Muscle of arm (tissue), 12 donors: ENCODE results near the gene OSBPL6. TPM values are rescaled to one million over a fixed set of nuclear protein-coding genes. Genes with fewer than 3 reads are reported as not detected.
"Not testable (repeated sequence)": the region's sequence is repeated elsewhere in the genome, so short reads cannot be mapped to it uniquely, and the experiment has no call there.

Source experiments
- DNase-seq: peaks from one replicate; pipeline ENCODE4 v3.0.0-alpha.2; 2013
- polyA plus RNA-seq, 12 donors: library from polyadenylated mRNA; unstranded; fragments of 120-200 nt; gene quantifications; one replicate each; pipeline ENCODE4 v1.2.1, GENCODE V29; 2013; ENCODE audit not compliant: insufficient read length in 12 of 12

The OSBPL6 gene
- polyA plus RNA-seq, 12 donors, result 2.2 to 9.8 (median 7.6) TPM; not detected in 1

DNA sequence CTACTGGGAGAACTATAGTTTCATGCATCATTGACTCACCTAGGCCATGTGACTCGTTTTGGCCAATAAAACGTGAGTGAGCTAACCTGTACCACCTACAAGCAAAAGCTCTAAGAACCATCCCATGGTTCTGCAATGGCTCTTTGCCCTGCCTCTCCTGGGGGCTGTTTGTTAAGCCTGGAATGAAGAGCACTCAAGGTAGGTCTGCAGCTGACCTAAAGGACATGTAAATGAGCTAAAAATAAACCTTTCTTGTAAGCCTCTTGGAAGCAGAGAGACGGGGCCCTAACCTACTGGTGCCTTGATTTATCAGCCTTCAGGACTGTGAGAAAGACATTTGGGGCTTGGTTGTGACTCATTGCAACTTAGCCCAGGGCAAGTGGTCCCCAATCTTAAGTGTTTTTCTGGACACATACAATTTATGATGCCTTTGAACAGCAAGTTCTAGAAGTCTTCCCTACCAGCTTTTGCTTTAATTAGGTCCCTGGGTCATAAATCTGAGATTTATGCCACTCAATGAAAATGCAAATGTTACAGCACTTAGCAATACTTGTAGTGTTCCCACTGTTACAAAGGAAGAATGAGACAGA, 107.4 kb downstream of the OSBPL6 start:
- no peak for DNase-seq

DNA sequence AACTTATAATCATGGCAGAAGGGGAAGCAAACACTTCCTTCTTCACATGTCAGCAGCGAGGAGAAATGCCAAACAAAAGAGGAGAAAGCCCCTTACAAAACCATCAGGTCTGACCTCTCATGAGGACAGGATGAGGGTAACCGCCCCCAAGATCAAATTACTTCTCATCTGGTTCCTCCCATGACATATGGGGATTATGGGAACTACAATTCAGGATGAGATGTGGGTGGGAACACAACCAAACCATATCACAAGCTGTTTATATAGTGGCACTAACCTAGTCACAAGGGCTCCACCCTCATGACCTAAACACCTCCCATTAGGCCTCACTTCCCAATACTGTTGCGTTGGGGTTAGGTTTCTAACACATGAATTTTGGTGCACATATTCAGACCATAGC, 110.0 kb downstream of the OSBPL6 start:
- no peak for DNase-seq

DNA sequence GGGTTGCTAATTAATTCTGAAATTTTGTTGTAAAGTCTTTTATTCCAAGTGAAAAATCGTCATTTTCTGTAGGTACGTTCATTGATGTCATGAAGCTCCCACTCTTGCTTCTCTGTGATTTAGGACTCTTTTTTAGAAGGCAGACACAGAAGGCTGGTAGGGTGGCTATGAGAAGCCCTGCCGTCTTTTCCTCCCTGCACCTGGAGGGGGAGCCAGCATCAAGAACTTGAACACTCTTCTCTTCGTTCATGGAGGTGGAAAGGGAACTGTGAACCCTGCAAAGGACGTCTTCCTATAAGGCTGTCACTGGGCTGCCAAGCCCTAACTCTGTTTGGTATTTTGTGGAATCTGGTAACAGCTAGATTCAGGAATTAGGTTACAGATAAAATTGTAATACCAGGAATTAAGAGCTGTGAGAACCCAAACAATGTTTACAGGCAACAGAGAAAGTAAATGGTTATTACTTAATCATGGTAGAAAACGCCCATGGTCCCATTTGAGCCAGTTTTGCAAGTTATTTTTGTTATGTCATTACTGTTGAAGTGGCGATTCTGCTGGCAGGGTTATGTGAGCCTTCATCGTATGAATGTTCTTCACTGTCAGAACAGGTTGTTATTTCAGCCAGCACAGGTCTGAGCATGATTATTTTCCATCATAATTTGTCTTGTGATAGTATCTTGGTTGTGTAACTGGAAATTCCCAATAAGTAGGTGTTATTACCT, 112.2 kb downstream of the OSBPL6 start:
- DNase-seq, result peak; percentile 8

DNA sequence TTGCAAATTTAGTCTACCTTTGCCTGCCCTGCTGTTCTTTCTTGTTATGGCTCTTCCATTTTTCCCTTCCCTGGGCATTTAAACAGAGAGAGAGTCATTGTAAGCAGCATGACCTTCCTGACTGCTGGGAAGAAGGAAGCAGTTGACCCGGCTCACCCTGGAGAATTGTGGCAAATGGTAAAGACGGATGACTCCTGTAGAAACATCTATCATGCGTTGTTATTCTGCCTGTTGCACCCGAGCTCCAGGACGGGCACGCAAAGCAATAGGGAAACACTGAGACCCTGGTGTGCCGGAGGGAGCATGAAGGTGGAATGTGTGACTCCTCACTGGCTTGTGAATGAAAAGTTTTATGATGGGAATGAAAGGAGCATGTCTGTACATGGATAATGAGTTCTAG, 113.3 kb downstream of the OSBPL6 start:
- DNase-seq, result no peak

DNA sequence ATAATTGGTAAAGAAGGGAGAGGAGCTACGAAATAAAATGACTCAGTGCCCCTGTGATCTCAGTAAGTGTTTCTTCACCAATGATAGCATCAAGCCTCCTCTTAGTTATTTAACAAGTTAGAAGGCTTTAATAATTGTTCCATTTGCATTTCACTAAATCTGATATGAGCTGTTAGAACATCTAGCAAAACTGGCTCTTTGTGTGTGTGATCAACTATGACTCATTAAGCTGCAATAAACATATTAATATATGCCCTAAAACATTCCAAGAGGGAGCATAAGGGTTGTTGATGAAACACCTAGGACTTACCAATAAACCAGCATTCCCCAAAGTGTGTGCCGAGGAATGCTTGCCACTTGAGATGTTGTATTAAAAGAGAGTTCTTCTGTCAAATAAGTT, 115.2 kb downstream of the OSBPL6 start:
- DNase-seq, result no peak

DNA sequence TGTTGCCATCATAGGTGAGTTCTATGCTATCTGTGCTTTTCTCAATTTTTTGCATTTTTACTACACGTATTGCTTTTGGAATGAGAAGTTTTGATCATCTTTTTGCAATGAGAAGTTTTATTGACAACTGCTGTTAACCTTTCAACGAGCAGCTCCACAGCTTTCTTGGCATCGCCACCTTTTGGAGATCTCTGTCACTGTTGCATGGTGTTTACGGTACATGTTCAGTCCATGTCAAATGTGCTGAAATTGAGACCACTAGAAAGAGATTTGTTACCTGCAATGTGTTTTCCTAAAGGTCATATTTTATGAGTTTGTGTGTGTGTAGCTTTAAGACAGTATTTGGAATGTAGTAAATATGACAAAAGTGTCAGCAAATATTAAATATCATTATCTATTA, 120.8 kb downstream of the OSBPL6 start:
- no peak for DNase-seq

DNA sequence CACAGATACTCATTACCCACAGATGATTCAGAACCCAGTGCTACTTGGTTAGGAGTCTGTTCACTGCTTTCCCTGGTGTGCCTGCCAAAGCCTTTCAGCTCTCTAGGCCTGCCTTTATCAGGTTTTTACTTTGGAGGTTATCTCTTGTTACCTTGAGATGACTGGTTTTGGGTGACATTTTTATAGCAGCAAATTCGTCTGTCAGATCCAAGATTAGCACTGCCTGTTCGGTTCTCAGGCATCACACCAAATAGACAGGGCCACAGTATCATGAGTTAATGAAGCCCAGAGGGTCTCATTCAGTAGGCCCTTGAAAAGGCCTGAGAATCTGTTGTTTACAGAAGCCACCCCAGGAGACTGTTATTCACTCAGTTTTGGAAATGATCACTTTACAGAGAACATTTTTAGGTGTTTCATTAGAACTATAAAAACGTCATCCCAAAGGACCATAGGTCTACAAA, 121.2 kb downstream of the OSBPL6 start:
- DNase-seq, result no peak

DNA sequence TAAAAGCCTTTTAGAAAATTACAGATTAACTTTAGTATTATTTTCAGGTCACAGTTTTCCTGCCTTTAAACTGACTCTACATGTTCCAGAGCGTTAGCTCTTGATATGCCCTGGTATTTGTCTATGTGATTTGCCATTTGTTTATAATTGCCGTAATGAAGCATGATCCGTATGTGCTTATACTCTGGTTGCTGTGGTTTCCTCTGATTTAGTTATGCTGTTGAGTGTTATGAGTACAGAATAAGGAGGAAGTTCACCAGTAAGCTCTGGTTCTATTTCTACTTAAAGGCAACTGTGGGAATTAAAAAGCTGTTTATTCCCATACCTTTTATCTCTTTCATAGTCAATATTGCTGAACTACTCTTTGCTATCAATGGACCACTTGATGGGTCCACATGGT, 123.5 kb downstream of the OSBPL6 start:
- no peak for DNase-seq

DNA sequence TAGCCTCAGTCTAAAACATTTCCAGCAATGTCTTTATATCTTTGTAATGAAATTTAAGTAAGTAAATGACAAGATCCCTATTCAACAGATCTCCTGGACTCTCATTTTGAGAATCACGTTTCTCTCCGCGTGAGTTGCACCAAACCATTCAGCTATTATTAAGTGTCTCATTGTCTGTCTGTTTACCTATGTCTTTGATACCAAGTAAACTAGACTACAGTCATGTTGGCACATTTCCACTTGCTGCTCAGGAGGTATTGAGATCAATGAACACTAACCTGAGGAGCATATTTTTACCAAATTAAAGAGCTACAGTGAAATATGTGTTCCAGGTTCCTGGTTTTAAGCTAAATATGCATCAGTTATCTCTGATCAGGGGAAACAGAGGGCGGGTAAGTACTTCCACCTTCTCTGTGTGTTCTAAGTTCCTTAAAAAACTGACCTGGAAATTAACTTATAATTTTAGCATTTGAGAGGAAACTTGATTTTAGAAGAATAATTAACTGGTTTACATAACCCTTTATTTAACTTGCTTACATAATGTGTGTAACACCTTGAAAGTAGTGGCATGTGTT, 125.8 kb downstream of the OSBPL6 start:
- DNase-seq, result no peak

DNA sequence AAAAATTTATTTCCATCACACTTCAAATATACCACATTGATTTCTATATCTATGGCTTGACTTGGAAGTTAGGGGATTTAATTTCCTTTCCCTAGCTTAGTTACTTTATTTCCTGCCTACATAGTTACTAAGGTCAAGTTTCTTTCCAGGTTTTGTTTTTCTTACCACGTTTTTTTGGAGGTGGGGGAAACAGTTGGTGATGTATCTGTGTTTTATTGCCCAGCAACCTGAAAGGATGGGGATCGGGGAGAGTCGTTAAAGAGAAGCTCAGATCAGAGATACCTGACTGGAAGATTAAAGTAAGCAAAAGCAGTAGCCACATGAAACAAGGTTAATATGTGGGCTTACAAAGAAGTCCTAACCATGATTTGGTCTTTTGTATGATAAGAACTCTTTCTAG, 127.8 kb downstream of the OSBPL6 start:
- DNase-seq, result no peak

DNA sequence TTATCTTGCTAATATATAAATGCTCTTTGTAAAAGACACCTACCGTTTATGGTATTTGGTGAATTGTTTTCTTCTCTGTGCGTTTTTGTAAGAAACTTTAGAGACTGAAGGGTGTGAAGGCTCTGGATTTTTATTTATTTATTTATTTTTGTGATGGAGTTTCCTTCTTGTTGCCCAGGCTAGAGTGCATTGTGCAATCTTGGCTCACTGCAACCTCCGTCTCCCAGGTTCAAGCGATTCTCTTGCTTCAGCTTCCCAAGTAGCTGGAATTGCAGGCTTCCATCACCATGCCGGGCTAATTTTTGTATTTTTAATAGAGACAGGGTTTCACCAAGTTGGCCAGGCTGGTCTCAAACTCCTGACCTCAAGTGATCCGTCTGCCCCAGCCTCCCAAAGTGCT, 129.0 kb downstream of the OSBPL6 start:
- not testable (repeated sequence) for DNase-seq

DNA sequence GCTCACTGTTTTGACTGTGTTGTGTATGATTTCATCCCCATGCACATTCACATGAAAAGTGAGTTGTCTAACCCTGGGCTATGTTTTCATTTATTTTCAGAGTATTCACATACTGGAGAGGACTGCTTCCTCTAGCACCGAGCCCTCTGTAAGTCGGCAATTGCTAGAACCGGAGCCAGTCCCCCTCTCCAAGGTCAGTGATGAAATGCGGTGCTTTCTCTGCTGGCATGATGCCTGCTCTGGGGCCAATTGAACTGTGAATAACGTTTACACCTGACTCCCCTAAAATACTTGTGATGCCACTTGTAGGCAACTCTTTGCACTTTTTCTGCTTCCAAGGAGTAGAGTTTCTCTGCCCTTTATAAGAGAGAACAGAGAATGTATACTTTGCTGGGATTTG, 129.8 kb downstream of the OSBPL6 start:
- DNase-seq, result no peak

DNA sequence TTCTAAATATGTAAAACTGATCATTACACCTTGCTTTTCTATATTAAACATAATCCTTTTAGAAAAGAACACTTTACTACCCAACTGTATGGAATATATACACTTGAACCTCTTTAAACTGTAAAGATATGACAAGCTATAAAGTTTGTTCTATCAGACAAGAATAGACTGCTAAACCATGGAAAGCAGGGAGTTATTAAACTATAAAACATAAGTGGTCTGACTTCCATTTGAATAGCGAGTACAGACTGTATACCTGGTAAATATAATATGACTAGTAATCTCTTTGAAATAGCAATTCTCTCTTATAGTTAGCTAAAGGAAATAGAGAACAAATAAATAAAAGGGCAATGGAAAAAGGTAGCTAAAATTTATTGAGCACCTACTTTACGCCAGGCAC, 131.0 kb downstream of the OSBPL6 start:
- no peak for DNase-seq

DNA sequence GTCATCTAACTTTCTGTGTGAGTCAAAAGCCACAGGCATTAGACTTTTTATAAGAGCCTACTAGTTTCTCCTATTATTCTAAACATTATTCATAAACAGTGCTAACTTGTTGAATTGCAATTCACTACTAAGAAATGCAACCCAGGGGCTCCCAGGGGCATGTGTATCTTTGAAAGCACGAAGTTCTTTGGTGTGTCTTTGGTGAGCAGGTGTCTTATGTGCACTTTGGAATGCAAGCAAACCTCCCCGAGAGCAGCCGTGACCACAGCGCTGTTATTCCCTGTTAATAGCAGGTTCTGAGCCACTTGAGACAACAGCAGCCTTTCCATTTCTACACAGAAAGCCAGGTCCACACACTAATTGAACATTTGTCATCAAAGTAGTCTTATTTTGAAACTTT, 133.2 kb downstream of the OSBPL6 start:
- no peak for DNase-seq

DNA sequence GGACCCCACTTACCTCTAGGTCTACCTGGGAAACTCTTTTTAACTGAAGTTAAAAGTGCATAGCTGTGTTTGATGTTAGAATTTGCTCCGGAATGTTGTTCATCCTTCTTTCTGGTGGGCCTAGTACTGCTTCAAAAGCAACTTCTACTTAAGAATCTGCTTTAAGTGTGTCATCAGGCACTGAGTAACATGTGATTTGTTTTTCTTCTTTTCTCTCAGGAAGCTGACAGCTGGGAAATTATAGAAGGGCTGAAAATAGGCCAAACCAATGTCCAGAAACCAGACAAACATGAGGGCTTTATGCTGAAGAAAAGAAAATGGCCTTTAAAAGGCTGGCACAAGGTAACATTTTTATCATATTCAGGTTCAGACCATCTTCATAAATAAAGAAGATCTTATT, 133.7 kb downstream of the OSBPL6 start:
- no peak for DNase-seq

DNA sequence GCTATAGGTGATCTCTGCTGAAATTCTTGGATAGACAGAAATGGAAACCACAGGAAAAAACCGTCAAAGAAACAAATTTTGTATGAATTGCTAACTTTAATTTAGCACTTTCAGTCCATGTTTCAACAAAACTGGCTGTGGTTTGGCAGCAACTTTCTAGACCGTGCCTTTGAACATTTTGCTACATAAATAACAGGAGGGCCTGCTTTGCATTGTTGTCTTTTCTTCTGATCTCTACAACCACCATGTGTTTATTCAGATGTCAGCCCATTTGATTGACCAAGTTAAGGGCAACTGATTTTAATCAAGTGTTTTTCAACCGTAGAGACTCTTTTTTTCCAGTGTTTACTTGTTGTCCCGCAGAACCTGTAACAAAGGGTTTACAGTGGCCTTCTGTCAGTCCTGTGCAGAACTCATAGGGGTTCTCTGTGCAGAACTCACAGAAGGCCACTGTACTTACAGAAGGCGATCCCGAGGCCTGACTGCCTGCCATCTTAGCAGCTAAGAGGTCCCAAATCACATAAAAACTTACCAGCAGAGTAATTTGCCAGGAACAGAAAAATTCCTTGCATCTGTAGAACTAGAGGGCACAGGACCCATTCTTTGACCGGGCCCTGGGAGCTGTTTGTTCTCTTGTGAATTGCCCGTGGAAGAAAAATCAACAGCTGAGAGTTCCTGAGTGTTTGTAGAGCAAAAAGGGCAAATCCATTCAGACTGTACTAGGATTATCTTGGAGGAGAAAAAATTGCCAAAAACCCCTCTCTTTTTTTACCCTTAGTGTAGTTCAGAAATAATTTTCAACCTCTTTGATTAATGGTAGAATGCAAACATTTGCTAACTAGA, 136.1 kb downstream of the OSBPL6 start:
- DNase-seq, result no peak

DNA sequence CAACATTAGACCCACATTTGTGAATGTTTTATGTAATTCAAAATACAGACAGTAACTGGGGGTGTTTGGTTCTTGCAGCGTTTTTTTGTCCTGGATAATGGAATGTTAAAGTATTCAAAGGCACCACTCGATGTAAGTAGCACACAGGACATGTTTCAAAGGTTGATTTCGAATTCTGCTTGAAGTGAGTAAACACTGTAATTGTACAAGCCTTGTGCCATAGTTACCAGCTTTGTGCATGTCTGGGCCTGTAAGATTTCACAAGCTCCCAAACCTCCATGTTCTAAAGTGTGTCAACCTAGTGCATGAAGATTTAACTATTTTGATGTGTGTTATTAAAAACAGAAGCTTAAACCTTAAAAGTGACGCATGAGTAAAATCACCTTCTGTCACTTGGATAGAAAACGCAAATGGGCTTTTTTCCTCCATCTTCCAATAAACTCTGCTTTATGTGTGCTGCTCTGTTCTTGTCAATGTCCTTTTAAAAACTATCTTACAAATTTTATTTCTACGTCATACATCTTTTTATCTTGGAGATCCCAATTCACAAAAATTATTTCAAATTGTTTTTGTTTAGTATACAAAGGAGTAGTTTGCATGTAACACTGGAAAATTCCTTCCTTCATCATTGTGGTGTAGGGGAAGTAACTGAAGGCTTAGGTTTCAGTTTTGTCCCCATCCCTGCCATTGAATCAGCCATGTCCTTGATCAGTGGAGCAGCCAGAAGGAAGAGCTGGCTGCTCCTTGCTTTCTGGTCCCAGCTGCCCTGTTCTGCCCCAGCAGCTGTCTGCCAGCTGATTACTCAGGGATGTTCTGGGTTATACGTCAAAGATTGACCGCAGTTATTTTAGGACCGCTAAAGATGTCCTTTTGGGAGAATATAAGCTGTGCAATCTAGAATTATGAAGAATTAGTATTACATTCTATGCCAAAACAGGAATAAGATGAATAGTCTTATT, 137.4 kb downstream of the OSBPL6 start:
- no peak for DNase-seq

DNA sequence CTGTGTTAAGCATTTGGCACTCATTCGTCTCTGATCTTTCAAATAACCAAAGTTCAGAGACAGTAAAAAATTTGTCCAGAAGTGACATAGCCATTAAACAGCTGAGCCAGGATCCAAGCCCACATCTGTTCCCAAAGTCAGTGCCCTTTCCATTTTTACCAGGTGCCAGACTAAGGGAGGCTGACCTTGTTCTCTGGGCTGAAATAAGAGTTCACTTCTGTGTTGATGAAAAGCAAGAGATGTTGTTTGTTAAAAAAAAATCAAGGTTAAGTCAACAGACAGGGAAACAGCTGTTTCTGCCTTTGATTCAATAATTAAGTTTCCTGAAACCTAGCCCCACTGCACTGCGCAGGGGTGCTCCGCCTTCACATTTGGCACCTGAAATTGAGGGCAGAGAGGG, 139.5 kb downstream of the OSBPL6 start:
- DNase-seq, result no peak

DNA sequence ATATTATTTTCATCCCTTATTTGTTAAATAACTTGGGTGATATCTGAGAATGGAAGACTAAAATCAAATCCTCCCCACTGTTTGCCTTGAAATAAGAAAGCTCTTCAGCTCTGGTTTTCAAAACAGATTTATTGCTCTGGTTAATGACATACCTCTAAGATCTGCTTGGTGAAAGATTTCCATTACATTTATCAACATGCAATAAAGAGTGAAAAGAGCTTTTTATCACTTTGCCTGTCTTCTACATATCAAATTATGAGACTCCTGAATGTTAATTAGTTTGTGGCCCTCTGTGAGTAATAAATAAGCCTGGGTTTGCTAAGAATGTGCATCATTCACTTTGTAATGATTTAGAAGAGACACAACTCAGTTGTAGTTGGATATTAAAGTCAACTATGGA, 140.9 kb downstream of the OSBPL6 start:
- DNase-seq, result no peak

DNA sequence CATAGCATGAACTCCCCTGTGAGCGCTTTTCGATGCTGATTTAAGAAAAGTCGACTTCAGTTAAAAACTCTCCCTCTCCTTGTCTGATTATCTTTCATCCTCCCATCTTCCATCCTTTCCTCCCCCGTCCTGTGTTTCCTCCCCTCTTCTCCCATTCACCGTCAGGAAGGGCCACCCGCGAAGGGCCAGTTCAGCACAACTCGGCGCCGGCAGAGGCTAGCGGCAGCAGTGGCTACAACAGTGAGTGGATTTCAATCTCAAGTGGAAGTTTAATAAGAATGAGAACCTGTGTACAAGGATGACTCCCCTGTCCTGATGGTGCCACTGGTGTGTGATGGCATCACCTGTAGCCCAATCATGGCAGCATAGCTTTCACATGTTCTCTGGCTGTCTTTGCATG, 149.8 kb downstream of the OSBPL6 start:
- no peak for DNase-seq

DNA sequence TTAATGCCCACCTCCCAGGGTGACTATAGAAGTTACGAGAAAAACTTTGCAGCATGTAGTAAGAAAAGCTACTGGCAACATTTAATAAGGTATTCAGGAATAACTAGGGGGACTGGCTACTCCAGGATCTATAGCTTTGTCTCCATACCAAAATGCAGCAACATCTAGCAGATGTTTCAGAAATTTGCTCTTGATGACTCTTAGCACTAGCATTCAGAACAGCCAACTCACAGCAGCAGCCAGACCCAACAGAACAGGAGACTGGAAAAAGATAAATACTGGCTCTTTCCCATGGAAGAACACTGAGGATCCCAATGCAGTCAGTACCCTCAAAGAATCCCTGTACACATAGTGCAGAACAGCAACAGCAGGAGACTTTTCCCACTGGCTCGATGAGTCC, 151.6 kb downstream of the OSBPL6 start:
- DNase-seq, result no peak
